Renal cortical epithelial cell (primary cell): ENCODE data around the gene TIMP4. TPM values are rescaled to one million over a fixed set of nuclear protein-coding genes. Genes with fewer than 3 reads are reported as not detected.

ENCODE experiments used
- total RNA-seq: library from RNA; depleted of rRNA; stranded (reverse); fragments of >200 nt; gene quantifications from 2 replicates; pipeline ENCODE4 v1.2.3, GENCODE V29; 2014

Gene TIMP4
- total RNA-seq, 1 donor from 2014 or later = 0.25 TPM

Other genes starting within 250 kb of the TIMP4 start
- gene SYN2, start 154.5 kb downstream of the TIMP4 start, total RNA-seq = 0.25 TPM in 1 of 2 replicates, not detected in the other
- gene PPARG, start 130.2 kb upstream of the TIMP4 start, total RNA-seq = 11.1 and 11.3 TPM in 2 replicates